DOHH2 (cell line): ENCODE results near the gene PLLP.

Source experiments
- EZH2phosphoT487 ChIP-seq: fragments of 200-600 bp; sonication (generic); IDR thresholded peaks from 2 replicates; pipeline ENCODE4 v1.6.1; 2017; ENCODE audit warnings: borderline replicate concordance, mild to moderate bottlenecking, antibody characterized with exemption, low read length, moderate library complexity, mixed read lengths
- TF ChIP-seq, protein P1 (sequence below): fragments of 200-600 bp; sonication (generic); IDR thresholded peaks from one replicate; pipeline ENCODE4 v1.5.1; 2014; ENCODE audit warnings: antibody characterized with exemption, mild to moderate bottlenecking, low read depth, low read length; ENCODE audit not compliant: poor library complexity, severe bottlenecking

DNA sequence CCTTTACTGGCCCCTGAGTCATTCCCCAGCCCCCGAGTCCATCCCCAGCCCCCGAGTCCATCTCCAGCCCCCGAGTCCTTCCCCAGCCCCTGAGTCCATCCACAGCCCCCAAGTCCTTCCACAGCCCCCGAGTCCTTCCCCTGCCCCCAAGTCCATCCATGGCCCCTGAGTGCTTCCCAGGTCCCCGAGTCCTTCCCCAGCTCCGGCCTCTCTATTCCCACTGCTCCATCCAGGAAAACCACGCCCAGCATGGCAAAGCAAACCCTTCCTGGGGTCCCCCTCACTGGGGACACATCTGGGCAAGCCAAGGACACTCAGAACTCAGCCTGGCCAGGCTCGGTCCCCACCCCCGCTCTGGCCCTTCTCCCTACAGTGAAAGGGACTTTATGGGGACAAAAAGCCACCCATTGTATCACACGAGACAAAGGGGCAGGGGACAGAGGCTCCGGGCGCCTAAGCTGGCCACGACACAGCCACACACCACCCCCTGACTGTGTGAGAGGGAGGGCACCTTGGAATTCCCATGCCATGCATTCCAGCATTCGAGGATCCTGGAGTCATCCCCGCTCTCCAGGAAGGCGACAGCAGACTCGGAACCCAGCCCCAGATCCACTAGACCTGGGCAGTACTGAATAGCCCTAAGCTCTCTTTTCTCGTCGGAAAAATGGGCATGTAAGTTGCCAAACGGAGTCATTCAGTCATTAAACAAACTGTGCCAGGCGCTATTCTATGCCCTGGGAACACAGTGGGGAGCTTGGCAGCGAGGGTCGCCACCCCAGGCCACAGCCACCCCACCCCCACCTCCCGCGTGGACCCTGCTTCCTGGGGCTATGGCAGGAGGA is 14.0 kb downstream of the PLLP start:
- TF ChIP-seq, protein P1, sequence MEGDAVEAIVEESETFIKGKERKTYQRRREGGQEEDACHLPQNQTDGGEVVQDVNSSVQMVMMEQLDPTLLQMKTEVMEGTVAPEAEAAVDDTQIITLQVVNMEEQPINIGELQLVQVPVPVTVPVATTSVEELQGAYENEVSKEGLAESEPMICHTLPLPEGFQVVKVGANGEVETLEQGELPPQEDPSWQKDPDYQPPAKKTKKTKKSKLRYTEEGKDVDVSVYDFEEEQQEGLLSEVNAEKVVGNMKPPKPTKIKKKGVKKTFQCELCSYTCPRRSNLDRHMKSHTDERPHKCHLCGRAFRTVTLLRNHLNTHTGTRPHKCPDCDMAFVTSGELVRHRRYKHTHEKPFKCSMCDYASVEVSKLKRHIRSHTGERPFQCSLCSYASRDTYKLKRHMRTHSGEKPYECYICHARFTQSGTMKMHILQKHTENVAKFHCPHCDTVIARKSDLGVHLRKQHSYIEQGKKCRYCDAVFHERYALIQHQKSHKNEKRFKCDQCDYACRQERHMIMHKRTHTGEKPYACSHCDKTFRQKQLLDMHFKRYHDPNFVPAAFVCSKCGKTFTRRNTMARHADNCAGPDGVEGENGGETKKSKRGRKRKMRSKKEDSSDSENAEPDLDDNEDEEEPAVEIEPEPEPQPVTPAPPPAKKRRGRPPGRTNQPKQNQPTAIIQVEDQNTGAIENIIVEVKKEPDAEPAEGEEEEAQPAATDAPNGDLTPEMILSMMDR = no peak
- TF ChIP-seq EZH2phosphoT487 = no peak
